HG03442 (cell line): Measurements from ENCODE around the gene TASOR.
"Not testable (repeated sequence)": the region's sequence is repeated elsewhere in the genome, so short reads cannot be mapped to it uniquely, and the experiment has no call there.

Experiments used
- ATAC-seq: cut with Tn5 transposase; IDR thresholded peaks from one replicate; pipeline ENCODE4 v1.9.1; 2021; ENCODE audit warnings: mild to moderate bottlenecking, moderate library complexity; ENCODE audit not compliant: unreplicated experiment

The TASOR gene

DNA sequence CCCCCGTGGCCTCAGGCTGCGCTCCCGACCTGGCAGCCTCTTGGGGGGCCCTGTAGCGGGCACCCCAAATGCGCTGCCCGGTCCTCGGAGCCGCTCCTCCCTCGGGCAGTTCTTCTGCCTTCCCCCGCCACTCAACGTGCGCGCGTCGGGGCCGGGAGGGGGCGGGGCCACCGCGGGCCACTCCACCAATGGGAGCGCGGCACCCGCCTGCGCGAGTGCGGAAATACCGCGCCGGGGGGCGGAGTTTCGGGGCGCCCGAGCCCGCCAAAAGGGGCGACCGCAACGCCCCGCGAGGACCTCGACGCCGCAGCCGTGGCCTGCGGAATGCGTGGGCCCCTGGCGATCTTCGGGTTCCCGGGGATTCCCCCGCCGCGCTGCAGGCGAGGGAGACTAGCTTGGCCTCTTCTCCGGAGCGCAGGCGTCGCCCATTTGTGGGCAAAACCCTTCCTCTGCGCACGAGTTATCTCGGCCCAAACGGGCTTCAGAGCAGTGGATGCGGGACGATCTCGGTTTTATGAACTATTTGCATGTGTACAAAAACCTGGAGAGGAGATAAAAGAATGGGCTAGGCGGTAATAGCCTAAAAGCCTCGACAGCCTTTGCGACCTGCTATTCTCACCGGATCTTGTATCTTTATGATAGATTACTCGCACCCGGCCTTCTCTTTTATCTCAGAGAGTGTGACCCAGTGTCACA lies at the start of gene TASOR:
Gene TASOR (minus strand): TSS at position 144 of the 696 bp plus-strand sequence. CDS start 259 bp downstream, outside the sequence.
- peak; percentile 84 for ATAC-seq

GRCh38 chr3:56732109-56732508 lies 49.0 kb upstream of the TASOR start:
- ATAC-seq, result no peak

DNA sequence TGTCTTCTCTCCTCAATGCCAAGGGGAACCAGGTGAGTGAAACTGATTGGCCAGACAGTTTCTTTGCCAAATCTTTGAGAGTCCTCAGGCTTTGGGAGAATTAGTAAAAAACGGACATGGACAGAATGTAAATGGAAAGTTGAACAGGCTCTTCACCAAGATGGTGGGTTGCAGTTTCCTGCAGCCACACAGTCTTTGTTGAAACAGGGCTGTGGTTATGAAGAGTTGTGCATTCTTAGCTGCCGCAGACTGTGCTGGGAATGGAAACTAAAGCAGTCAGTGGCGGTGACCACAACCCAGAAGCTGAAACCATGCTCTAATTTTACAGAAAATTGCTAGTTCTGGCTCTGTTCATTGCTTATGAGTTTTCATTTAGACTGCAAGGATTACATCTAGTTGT lies 42.1 kb upstream of the TASOR start:
- ATAC-seq, result peak; percentile 94

DNA sequence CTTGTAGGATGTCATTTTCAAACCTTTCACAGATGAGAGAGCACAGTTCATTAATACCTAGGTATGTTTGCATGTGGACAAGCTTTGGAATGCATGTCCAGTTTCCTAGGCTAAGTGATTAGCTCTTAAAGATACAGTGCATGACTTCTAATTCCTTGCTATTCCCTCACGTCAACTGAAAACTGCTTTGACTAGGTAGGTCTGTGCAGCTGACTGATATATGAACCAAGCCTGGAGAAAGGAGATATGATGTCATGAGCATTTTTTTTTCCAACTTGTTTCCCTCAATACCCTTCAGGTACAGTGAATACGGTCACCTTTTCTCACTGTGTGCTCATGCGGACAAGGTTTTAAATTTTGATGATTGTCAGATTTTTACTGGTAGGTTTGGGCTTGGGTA lies 41.6 kb upstream of the TASOR start:
- ATAC-seq, result peak; percentile 3

- ATAC-seq, result no peak
These were observed 37.8 kb upstream of the TASOR start for GRCh38 chr3:56720849-56721248.

DNA sequence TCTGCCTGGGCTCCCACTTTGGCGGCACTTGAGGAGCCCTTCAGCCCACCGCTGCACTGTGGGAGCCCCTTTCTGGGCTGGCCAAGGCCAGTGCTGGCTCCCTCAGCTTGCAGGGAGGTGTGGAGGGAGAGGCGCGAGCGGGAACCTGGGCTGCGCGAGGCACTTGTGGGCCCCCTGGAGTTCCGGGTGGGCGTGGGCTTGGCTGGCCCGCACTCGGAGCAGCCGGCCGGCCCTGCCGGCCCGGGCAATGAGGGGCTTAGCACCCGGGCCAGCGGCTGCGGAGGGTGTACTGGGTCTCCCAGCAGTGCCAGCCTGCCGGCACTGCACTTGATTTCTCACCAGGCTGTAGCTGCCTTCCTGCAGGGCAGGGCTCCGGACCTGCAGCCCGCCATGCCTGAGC lies 35.7 kb upstream of the TASOR start:
- not testable (repeated sequence) for ATAC-seq

DNA sequence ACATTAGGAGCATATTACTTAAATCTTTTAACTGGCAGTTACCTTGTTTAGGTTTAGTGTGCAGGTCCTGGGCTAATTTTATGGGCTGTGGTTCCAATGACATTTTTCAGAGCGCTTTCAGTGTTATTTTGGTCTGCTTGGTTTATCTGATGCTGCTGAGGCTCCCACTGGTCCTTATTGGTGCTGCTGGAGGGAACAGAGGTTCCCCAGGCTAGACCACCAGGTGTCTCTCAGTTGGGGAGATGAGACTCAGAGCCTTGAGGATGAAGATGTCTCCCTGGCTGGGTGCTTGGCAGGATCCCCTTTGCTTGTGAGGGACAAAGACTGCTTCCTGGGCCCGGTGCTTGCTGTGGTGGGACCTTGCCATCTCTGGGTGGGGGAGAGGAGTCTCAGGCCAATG lies 28.3 kb upstream of the TASOR start:
- no peak for ATAC-seq

DNA sequence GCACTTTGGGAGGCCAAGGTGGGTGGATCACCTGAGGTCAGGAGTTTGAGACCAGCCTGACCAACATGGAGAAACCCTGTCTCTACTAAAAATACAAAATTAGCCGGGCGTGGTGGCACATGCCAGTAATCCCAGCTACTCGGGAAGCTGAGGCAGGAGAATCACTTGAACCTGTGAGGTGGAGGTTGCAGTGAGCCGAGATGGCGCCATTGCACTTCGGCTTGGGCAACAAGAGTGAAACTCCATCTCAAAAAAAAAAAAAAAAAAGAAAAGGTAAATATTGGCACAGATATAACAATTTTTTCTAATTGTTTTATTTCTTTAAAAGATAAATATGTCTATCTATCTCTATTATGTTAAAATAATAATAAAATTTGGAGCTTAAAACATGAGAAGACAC lies 24.3 kb upstream of the TASOR start:
- ATAC-seq, result not testable (repeated sequence)

GRCh38 chr3:56706629-56707028 lies 23.6 kb upstream of the TASOR start:
- ATAC-seq, result no peak

DNA sequence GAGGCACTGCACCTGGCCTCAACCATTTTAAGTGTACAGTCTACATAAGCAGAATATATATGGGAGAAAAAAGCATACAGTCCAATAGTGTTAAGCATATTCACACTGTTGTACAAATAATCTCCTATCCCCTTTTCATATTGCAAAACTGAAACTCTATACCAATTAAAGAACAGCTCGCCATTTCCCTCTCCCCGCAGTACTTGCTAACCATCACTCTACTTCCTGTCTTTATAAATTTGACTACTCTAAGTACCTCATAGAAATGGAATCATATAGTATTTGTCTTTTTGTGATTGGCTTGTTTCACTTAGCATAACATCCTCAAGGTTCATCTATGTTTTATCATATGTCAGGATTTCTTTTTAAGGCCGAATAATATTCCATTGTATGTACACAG lies 21.6 kb upstream of the TASOR start:
- ATAC-seq, result no peak

DNA sequence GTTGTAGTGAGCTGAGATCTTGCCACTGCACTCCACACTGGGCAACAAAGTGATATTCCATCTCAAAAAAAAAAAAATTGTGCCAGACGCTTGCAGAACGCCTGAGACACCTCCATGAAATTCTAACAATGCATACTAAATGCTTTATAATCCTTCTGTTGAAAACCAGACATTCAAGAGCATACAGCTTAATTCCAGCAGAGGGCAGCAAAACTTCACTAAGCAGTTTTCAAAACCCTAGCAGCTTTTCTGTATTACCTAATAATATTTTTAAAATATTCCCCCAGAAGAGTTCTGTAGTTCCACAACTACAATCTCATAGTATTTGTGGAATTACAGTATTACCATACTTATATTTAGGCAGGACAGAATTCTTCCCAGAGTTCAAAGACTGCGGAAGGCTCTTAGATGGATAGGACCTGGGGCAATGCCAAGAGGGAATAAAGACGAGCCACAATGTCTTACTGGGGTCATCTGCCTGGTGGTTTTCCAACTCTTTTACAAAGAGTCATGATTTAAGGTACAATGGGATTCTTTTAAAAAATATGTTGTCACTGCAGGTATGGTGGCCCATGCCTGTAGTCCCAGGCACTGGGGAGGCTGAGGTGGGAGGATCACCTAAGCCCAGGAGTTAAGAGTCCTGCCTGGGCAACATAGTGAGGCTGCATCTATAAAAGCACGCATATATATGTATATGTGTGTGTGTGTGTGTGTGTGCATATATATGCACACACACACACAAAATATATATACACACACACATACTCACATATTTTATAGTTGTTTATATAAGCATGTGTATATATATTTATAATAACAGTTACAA lies 19.6 kb upstream of the TASOR start:
- ATAC-seq, result no peak

GRCh38 chr3:56700151-56700550 lies 17.1 kb upstream of the TASOR start:
- ATAC-seq, result no peak

- ATAC-seq, result no peak
These were observed 12.0 kb upstream of the TASOR start for GRCh38 chr3:56694867-56695683.

GRCh38 chr3:56693750-56694149 lies 10.7 kb upstream of the TASOR start:
- ATAC-seq, result no peak

GRCh38 chr3:56692520-56693433 lies 9.7 kb upstream of the TASOR start:
- ATAC-seq, result peak; percentile 77

DNA sequence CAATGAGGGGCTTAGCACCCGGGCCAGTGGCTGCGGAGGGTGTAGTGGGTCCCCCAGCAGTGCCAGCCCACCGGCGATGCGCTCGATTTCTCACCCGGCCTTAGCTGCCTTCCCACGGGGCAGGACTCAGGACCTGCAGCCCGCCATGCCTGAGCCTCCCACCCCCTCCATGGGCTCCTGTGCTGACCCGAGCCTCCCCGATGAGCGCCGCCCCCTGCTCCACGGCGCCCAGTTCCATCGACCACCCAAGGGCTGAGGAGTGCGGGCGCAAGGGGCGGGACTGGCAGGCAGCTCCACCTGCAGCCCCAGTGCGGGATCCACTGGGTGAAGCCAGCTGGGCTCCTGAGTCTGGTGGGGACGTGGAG lies 8.9 kb upstream of the TASOR start:
- ATAC-seq, result not testable (repeated sequence)

DNA sequence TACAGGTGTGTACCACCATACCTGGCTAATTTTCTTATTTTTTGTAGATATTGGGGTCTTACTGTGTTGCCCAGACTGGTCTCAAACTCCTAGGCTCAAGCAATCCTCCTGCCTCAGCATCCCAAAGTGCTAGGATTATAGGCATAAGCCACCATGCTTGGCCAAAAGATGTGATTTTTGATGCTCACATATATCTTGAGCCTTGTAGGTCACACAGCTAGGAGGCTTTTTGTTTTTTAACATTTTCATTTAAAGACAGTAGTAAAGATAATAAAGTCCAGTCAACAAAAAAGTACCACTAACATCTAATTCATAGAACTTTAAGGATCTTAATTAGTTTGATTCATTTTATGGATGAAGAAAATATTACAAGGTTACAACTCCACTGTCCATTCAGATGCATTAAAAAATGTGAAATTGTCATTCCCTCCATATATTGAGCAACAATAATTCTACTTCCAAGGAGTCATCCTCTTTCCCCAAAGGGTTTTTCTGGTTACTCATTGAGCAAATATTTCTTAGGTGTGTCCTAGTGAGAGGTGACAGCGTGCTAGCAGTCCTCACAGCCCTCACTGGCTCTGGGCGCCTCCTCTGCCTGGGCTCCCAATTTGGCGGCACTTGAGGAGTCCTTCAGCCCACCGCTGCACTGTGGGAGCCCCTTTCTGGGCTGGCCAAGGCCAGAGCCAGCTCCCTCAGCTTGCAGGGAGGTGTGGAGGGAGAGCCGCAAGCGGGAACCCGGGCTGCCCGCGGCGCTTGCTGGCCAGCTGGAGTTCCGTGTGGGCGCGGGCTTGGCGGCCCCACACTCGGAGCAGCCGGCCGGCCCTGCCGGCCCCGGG lies 8.3 kb upstream of the TASOR start:
- no peak for ATAC-seq

DNA sequence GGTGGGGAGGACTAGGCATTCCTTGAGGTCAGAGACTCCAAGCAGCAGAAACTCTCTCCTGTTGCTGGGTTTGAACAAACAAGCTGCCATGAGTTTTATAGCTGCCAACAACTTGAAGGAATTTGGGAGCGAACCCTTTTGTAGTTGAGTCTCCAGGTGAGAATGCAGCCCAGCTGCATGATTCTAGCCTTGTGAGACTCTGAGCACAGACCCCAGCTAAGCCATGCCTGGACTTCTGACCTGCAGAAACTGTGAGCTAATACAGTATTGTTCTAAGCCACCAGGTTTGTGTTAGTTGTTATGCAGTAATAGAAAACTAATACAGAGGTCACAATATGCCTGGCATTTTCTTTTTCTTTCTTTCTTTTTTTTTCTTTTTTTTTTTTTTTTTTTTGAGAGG lies 6.2 kb upstream of the TASOR start:
- ATAC-seq, result no peak

- peak; percentile 52 for ATAC-seq
These were observed 5.1 kb upstream of the TASOR start for GRCh38 chr3:56688191-56688590.

DNA sequence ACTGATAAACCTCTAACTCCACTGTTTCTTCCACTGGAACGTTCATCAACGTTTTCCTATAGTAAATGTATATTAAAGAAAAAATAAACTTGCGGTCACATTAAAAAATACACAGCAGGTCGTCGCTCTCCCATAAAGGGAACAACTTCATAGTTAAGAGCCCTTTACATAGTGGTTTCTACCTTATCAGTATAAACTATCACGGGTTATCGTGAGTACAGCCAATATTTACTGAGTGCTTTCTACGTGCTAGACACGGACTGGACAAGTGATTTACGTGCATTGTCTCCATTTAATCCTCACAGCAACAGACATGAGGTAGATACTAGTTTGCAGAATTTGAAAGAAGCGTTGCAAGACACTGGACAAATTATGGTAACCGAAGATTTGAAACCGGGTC lies 964 bp upstream of the TASOR start:
- ATAC-seq, result no peak
